D721Med (cell line): Measurements from ENCODE around the gene NAALADL2.

Source experiments
- DNase-seq: peaks from one replicate; pipeline ENCODE4 v3.0.0; 2011; ENCODE audit warnings: low spot score; ENCODE audit not compliant: insufficient read length
- FAIRE-seq: peaks from 2 replicates; lab custom pipeline; 2011; peaks lifted over from hg19 to GRCh38; lab: Jason Lieb, UNC
- TF ChIP-seq, protein P1 (sequence below): IDR thresholded peaks from 2 replicates; pipeline ENCODE4 v1.5.1; 2012; ENCODE audit warnings: mild to moderate bottlenecking, control low read depth; ENCODE audit not compliant: insufficient read depth; ENCODE audit errors: missing control alignments

Gene NAALADL2

GRCh38 chr3:175059788-175060187 is 200.7 kb downstream of the NAALADL2 start:
- FAIRE-seq (no peak), DNase-seq (no peak)
- TF ChIP-seq, protein P1, sequence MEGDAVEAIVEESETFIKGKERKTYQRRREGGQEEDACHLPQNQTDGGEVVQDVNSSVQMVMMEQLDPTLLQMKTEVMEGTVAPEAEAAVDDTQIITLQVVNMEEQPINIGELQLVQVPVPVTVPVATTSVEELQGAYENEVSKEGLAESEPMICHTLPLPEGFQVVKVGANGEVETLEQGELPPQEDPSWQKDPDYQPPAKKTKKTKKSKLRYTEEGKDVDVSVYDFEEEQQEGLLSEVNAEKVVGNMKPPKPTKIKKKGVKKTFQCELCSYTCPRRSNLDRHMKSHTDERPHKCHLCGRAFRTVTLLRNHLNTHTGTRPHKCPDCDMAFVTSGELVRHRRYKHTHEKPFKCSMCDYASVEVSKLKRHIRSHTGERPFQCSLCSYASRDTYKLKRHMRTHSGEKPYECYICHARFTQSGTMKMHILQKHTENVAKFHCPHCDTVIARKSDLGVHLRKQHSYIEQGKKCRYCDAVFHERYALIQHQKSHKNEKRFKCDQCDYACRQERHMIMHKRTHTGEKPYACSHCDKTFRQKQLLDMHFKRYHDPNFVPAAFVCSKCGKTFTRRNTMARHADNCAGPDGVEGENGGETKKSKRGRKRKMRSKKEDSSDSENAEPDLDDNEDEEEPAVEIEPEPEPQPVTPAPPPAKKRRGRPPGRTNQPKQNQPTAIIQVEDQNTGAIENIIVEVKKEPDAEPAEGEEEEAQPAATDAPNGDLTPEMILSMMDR = no peak

- DNase-seq = no peak
- TF ChIP-seq, protein P1 = no peak
- no peak for FAIRE-seq
Measured at GRCh38 chr3:175065497-175065896, 206.4 kb downstream of the NAALADL2 start.

DNA sequence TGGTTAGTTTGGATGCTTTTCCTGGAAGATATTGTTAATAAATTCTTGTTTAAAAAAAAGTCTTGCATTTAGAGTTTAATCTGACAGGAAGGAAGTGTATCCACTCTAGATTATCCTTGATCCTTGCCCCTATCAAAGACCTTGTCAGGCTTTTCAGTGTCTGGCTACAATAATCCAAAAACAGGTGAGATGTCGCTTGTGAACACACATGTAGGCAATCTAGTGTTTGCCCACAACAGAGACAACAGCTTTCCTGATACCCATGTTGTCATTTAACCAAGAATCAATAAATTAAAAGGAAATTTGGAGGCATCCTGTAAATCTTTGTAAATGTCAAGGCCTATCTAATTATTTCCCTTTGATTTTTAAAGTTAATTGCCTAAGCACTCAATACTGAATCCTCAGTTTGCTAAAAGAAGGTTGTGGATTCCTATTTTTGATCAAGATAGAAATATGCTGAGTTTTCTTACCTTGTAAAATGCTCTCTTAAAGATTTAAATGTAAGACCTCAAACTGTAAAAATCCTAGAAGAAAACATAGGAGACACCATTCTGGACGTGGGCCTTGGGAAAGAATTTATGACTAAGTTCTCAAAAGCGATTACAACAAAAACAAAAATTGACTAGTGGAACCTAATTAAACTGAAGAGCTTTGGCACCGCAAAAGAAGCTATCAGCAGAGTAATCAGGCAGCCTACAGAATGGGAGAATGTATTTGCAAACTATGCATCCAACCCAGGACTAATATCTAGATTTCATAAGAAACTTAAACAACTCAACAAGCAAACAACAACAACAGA is 207.7 kb downstream of the NAALADL2 start:
- DNase-seq (no peak), FAIRE-seq (no peak)
- TF ChIP-seq, protein P1 = no peak

GRCh38 chr3:175068587-175068986 is 209.5 kb downstream of the NAALADL2 start:
- TF ChIP-seq, protein P1 = no peak
- FAIRE-seq (no peak), DNase-seq (no peak)

DNA sequence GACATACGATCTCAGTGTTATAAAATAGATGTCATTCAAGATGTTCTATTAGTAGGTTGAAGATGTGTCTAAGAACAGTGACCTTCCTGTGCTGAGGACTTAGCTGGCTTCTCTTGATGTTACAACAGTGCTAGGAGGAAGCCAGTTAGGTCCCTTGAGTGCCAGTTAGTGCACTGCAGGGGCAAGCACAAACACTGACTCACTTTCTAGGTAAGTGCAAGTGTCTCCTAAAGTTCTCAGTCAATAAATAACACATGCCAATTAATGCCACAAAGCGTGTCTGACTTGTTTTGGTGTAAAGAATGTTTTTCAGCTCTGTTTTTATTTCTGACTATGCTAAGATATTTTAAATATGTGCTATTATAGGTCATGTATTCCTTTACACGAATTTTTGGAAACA is 211.8 kb downstream of the NAALADL2 start:
- TF ChIP-seq, protein P1 = no peak
- no peak for DNase-seq
- no peak for FAIRE-seq

DNA sequence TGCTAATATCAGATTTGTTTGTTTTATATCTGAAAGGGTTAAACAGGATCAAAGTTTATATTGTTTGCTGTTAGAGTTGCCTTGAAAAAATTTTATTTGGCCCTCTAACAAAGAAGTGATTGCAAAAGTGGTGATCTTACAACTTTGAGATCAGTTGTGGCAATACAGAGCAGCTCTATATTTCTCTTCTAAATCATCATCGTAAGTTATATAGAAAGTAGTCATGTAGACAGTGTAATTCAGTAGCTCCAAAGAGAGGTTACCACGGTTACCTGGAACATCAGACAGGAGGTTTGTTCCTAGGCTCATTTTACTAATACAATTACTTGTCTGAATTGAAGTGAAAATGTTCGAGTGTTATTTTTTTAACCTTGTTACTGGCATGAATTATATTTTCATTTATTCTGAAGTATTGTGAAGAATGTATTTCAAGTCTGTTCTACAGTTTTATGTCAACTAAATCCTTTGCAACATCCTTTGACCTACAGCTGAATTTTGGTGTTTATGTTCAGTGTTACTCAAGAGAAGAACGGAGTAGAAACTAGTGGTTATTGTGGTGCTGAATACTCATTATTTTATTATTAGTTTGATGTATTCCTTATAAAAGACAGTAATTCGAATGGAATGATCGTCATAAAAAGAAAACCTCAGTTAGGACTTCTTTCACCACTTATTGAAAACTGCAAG is 214.2 kb downstream of the NAALADL2 start:
- no peak for DNase-seq
- TF ChIP-seq, protein P1 = no peak
- FAIRE-seq = no peak

GRCh38 chr3:175075269-175075668 is 216.1 kb downstream of the NAALADL2 start:
- DNase-seq (no peak), FAIRE-seq (no peak)
- TF ChIP-seq, protein P1 = no peak
